ENCODE measurements around the gene PRPF38A.

The PRPF38A gene

DNA sequence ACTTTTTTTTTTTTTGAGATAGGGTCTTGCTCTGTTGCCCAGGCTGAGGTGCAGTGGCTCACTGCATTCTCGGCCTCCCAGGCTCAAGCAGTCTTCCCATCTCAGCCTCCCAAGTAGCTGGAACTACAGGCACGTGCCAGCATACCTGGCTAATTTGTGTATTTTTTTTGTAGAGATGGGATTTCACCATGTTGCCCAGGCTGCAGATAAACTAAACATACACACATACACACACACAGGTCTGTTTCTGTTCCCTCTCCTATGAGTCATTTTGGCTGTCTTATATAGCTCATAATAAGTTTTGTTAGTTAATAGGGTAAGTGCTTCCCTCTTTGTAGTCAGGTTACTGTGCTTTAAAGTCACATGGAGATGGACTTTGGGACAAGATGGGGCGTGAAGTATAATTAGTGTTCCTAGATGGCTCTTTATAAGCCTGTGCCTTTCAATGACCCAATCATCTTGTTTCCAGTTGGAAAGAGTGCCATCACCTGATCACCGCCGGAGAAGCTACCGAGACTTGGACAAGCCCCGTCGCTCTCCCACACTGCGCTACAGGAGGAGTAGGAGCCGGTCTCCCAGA lies 9.1 kb downstream of the PRPF38A start:
- ChIA-PET POLR2A (ENCODE audit: low non-redundant PET) (interaction anchor here (0.6 to 0.7 kb wide), 2 partner anchors 10 to 506 kb away, joined by 3 read pairs; no protein-coding TSS in a partner anchor), CTCF (no interaction called here)
- H3K27ac ChIP-seq = no peak overlapping the region
- TF ChIP-seq, protein P1, sequence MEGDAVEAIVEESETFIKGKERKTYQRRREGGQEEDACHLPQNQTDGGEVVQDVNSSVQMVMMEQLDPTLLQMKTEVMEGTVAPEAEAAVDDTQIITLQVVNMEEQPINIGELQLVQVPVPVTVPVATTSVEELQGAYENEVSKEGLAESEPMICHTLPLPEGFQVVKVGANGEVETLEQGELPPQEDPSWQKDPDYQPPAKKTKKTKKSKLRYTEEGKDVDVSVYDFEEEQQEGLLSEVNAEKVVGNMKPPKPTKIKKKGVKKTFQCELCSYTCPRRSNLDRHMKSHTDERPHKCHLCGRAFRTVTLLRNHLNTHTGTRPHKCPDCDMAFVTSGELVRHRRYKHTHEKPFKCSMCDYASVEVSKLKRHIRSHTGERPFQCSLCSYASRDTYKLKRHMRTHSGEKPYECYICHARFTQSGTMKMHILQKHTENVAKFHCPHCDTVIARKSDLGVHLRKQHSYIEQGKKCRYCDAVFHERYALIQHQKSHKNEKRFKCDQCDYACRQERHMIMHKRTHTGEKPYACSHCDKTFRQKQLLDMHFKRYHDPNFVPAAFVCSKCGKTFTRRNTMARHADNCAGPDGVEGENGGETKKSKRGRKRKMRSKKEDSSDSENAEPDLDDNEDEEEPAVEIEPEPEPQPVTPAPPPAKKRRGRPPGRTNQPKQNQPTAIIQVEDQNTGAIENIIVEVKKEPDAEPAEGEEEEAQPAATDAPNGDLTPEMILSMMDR (conservative IDR thresholded peaks at IDR 0.05; ENCODE audit: low read depth) = no peak
- no peak for DNase-seq (ENCODE audit: low spot score)

DNA sequence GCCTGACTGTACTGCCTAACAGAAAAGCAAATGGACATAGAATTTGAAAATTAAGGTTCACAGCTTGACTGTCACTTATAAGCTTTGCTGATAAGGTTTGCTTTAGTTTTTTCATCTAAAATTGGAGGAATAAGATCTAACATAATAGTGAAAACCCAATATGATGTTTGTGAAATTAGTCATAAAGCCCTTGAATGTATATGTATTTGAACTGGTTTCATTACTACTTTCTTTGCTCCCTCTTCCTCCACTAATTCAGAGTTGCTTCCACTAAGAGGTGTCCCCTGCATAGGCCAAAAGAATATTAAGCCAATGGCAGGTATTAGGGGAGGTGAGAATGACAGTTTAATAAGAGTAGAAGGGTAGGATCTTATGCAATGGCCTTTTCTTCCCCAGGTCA lies 10.5 kb downstream of the PRPF38A start:
- POLR2A ChIA-PET (ENCODE audit: low non-redundant PET) = no interaction called here
- CTCF ChIA-PET = no interaction called here
- no peak overlapping the region for H3K27ac ChIP-seq
- DNase-seq (ENCODE audit: low spot score) = no peak
- TF ChIP-seq, protein P1 (conservative IDR thresholded peaks at IDR 0.05; ENCODE audit: low read depth) = no peak

DNA sequence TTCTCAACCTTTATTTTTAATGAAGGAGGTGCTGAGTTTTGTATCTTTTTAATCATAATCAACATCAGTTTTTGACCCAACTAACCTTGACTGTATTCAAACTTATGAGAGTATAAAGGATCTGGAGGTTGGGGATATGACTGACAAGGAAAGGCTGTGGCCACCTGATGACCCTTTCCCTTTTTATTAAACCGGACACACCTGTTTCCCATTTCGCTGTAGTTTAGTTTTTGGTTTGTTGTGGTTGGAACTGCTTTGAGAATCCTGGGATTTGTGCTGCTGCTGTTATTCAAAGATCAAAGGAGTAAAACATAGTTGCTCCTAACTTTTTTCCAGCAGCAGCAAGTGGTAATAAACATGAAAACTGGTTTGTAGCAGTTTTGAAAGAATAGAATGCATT lies 12.4 kb downstream of the PRPF38A start:
- DNase-seq (ENCODE audit: low spot score) = no peak
- H3K27ac ChIP-seq = no peak overlapping the region
- POLR2A ChIA-PET (ENCODE audit: low non-redundant PET) = no interaction called here
- CTCF ChIA-PET = no interaction called here
- TF ChIP-seq, protein P1 (conservative IDR thresholded peaks at IDR 0.05; ENCODE audit: low read depth) = no peak

DNA sequence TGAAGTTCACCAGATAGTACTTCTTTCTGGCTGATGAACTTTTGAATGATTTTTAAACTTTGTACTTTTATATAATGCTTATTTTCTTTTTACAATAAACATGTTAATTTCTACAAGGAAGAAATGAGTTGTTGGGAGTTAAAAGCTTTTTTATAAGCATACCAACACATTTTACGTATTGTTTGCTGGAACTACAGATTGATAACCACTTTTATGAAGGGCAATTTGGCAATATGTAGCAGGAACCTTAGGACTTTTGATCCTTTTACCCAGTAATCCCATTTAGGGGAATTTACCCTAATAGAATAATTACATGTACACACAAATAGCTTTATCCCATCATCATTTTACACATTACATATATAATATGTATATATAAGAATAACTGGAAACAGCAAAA lies 16.3 kb downstream of the PRPF38A start:
- H3K27ac ChIP-seq = no peak overlapping the region
- ChIA-PET CTCF (interaction anchor here (0.6 kb wide), 1 partner anchor 238 kb away, joined by 3 read pairs; no protein-coding TSS in a partner anchor), POLR2A (ENCODE audit: low non-redundant PET) (no interaction called here)
- DNase-seq (ENCODE audit: low spot score) = no peak
- TF ChIP-seq, protein P1 (conservative IDR thresholded peaks at IDR 0.05; ENCODE audit: low read depth) = no peak

DNA sequence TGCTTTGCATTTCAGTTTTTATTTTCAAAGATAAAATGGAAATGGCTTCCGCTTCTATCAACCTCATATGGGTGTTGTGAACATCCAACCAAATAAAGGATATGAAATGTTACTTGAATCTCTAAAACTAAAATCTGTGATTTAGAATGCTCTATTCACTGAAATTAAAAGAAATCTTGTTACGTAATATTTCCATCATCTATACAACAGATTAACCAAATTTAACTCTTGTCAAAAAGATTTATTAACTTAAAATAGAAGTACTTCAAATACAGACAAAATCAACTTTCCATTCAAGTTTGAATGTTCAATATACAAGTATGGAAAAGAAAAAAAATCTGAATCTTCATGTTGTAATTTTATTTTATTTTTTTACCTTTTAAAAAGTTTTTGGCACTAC lies 18.7 kb downstream of the PRPF38A start:
- TF ChIP-seq, protein P1 (conservative IDR thresholded peaks at IDR 0.05; ENCODE audit: low read depth) = no peak
- no peak for DNase-seq (ENCODE audit: low spot score)
- H3K27ac ChIP-seq = no peak overlapping the region
- CTCF ChIA-PET = interaction anchor here (0.6 kb wide), 1 partner anchor 58 kb away, joined by 3 read pairs; no protein-coding TSS in a partner anchor
- POLR2A ChIA-PET (ENCODE audit: low non-redundant PET) = no interaction called here

DNA sequence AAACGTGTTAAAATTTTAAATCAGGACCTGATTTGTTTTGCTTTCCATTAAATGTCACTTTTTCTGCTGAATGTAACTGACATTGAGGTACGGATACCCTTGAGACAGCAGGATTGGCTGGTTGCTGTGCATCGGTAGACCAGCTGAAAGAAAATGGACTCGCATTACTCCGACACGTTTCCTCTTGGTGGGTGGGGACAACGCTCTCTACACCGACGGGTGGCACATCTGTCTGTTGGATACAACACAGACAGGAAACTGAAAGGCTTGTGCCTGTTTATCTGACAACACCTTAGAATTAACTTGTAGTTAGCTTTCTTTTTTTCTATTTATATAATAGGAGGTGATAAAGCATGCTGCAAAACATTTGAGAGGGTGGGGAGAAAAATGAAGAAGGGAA lies 19.4 kb downstream of the PRPF38A start:
- no peak for DNase-seq (ENCODE audit: low spot score)
- no peak overlapping the region for H3K27ac ChIP-seq
- ChIA-PET CTCF (no interaction called here), POLR2A (ENCODE audit: low non-redundant PET) (no interaction called here)
- TF ChIP-seq, protein P1 (conservative IDR thresholded peaks at IDR 0.05; ENCODE audit: low read depth) = no peak
